GM06990 (cell line): ENCODE measurements around the gene DDIT4L.
A peak's percentile ranks its signal among the peaks of the same experiment; 100 is the strongest.

Experiments used
- DNase-seq: peaks from one replicate; pipeline ENCODE4 v3.0.0-alpha.2; 2011; ENCODE audit not compliant: insufficient read length; ENCODE audit errors: extremely low read depth
- H3K27me3 ChIP-seq: replicated peaks from 2 replicates; pipeline ENCODE4 v1.6.0; 2011; ENCODE audit warnings: low read length; ENCODE audit not compliant: control insufficient read depth, insufficient read depth
- H3K36me3 ChIP-seq: 2 replicates; pipeline ENCODE4 v1.5.1; 2011; ENCODE audit warnings: low read length; ENCODE audit not compliant: control insufficient read depth, insufficient read depth
- H3K4me3 ChIP-seq: replicated peaks from 2 replicates; pipeline ENCODE4 v1.5.1; 2011; ENCODE audit warnings: low read depth, mild to moderate bottlenecking, control low read depth, low read length
- TF ChIP-seq, protein P1 (sequence below): IDR thresholded peaks from 2 replicates; pipeline ENCODE4 v1.5.1; 2011; ENCODE audit warnings: low read length, control low read depth, mild to moderate bottlenecking, inconsistent platforms; ENCODE audit not compliant: insufficient read depth, poor library complexity, severe bottlenecking

The DDIT4L gene

DNA sequence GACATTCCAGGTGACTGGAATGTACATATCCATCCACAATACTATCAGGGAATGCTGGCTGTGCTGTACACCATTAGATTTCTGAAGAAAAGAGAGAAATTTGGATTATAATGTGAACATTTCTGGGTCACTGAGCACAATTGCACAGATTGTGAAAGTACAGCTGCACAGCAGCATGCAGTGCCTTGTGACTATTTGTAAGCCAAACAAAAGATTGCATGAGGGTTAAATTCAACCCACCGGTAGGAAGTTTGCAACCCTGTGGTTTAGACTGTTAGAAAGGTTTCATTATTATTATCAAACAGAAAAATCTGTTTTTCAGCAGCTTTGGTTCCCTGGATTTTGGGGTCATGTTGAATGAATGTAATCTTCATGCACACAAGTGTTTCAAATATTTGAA is 24.5 kb downstream of the DDIT4L start:
- Histone ChIP-seq H3K4me3 (no peak overlapping the region), H3K36me3 (no peaks in the 10 kb centered on the region), H3K27me3 (no peaks in the 10 kb centered on the region)
- no peak for DNase-seq
- TF ChIP-seq, protein P1, sequence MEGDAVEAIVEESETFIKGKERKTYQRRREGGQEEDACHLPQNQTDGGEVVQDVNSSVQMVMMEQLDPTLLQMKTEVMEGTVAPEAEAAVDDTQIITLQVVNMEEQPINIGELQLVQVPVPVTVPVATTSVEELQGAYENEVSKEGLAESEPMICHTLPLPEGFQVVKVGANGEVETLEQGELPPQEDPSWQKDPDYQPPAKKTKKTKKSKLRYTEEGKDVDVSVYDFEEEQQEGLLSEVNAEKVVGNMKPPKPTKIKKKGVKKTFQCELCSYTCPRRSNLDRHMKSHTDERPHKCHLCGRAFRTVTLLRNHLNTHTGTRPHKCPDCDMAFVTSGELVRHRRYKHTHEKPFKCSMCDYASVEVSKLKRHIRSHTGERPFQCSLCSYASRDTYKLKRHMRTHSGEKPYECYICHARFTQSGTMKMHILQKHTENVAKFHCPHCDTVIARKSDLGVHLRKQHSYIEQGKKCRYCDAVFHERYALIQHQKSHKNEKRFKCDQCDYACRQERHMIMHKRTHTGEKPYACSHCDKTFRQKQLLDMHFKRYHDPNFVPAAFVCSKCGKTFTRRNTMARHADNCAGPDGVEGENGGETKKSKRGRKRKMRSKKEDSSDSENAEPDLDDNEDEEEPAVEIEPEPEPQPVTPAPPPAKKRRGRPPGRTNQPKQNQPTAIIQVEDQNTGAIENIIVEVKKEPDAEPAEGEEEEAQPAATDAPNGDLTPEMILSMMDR, result no peak

DNA sequence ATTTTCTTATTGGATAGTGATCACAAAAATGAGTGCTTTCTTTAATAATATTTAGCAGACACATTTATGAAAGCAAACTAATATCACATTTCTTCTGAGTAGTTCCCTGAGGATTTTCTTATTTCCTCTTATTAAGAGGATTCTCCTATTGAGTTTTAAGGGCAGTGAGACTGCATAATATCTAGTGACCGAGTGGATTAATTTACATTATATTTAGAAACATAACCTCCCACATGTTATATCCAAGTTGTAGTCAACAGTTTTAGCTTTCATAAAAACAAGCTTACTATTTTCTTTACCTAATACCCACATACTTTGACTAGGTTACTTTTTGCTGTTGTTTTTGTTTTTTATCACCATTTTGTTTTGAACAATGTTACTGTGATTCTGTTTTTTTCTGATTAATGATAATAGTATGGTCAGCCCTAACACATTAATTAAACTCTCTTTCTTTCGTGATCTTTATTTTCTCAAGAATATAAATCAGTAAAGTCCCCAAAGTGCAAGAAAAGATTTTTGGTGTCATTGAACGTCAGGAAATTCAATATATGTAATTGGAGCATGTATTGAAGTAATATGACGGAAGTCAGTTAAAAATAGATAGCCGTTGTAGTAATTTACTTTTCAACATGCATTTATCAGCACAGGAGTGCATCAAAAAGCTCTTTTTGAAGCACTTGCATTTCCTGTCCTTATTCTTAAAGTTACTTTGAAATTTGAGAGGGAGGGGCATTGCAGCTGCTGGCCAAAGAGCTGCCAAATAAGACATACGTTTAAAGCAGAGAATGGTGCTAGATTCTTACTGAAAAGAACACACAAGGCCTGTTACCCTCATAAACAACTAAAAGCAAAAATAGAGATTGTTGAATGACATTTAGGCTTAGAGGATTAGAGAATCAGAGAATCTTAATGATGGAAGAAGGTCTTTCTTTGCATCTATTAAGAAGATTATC is 25.2 kb downstream of the DDIT4L start:
- DNase-seq, result no peak
- TF ChIP-seq, protein P1, result no peak
- H3K4me3 ChIP-seq, result no peak overlapping the region

DNA sequence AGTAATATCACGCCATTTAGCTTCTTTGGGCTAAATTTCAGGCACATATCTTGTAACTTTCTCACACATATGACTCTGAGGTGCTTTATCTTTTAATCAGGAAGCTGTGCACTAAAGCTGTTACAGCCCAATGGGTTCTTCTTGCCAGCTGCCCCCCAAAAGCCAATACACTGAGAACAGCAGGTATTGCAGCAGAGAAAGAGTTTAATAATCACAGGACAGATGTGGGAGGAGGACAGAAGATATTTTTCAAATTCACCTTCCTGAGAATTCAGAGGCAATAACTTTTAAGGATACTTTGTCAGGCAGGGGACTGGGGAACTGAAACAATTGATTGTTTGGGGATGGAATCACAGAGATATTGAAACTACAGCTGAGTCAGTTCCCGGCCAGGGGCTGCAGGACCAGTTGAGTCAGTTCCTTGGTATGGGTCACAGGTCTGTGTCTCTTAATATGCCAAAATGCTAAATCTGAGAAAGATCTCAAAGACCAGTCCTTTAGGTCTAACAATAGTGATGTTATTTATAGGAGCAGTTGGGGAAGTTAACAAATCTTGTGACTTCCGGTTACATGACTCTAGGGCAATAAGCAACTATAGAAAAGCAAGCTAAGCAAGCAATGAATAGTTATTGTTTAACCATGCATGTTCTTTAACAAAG is 28.1 kb downstream of the DDIT4L start:
- no peaks in the 10 kb centered on the region for H3K27me3 ChIP-seq
- TF ChIP-seq, protein P1, result no peak
- DNase-seq, result peak; percentile 33
- H3K4me3 ChIP-seq, result no peak overlapping the region
- H3K36me3 ChIP-seq, result no peaks in the 10 kb centered on the region

More for the DNA sequence above, 25.2 kb downstream of the DDIT4L start:
- Histone ChIP-seq H3K36me3 (no peaks in the 10 kb centered on the region), H3K27me3 (no peaks in the 10 kb centered on the region)

DNA sequence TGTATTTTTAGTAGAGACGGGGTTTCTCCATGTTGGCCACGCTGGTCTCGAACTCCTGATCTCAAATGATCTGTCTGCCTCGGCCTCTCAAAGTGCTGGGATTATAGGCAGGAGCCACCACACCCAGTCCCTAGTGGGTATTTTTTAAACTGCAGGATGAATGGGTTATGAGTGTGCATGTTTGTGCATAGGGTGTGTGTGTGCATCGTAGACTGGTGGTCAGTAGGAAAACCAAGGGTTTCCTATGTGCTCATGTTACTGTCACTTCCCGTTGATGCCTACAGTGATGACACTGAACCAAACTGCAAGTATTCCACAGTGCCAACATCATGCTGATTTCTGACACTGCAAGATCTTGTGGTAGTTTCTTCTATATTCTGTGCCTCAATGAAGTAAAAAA is 41.1 kb downstream of the DDIT4L start:
- H3K27me3 ChIP-seq, result no peaks in the 10 kb centered on the region
- H3K4me3 ChIP-seq, result no peak overlapping the region
- H3K36me3 ChIP-seq, result no peaks in the 10 kb centered on the region
- TF ChIP-seq, protein P1, result no peak
- DNase-seq, result no peak

DNA sequence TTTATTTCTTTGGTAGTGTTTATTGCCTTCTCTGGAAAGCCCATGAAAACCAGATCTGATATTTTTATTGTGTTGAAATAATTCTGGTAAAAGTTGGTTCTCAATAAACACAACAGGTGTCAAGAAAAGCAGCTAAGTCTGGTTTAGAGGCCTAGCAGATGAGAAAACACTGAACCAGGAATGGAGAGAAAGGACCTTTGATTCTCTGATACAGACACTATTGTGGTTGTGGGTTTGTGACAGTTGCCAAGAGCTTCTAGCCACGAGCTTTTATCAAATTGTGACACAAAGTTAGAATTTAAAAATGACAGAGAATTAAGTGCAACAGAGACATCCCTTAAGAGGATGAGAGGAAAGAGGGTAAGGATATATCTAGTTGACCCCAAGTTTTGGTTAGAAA is 42.6 kb downstream of the DDIT4L start:
- Histone ChIP-seq H3K4me3 (no peak overlapping the region), H3K36me3 (no peaks in the 10 kb centered on the region), H3K27me3 (no peaks in the 10 kb centered on the region)
- TF ChIP-seq, protein P1, result no peak
- DNase-seq, result no peak
